Left lung (tissue), 10 donors: ENCODE measurements around the gene TMEM107. TPM values are rescaled to one million over a fixed set of nuclear protein-coding genes. Genes with fewer than 3 reads are reported as not detected.
A peak's percentile ranks its signal among the peaks of the same experiment; 100 is the strongest.

Experiments used
- ATAC-seq: fragments of 200-7000 bp; cut with Tn5 transposase; one replicate; pipeline ENCODE4 v1.9.1; 2020; ENCODE audit warnings: moderate library complexity
- DNase-seq, 4 donors: peaks; one replicate each; pipeline ENCODE4 v3.0.0-alpha.2; 2013 to 2020
- H3K27ac ChIP-seq, 2 donors: fragments of 200-600 bp; sonication (generic) in 1 of 2; one replicate each; pipeline versions ENCODE4 v1.5.0 to v1.8.0; 2020 to 2021
- H3K27me3 ChIP-seq, 2 donors: fragments of 200-600 bp; sonication (generic) in 1 of 2; one replicate each; pipeline versions ENCODE4 v1.5.0 to v1.8.0; 2020 to 2021
- H3K36me3 ChIP-seq, 2 donors: fragments of 200-600 bp; sonication (generic) in 1 of 2; one replicate each; pipeline versions ENCODE4 v1.5.0 to v1.8.0; 2020 to 2021
- H3K4me1 ChIP-seq, 2 donors: fragments of 200-600 bp; one replicate each; pipeline ENCODE4 v1.8.0; 2021
- H3K4me3 ChIP-seq, 2 donors: fragments of 200-600 bp; sonication (generic) in 1 of 2; one replicate each; pipeline versions ENCODE4 v1.5.0 to v1.8.0; 2020 to 2021; ENCODE audit warnings: mild to moderate bottlenecking in 1 of 2
- H3K9me3 ChIP-seq, 2 donors: fragments of 200-600 bp; sonication (generic) in 1 of 2; one replicate each; pipeline versions ENCODE4 v1.5.0 to v1.8.0; 2020 to 2021
- CTCF ChIP-seq, 2 donors: fragments of 200-600 bp; sonication (generic) in 1 of 2; IDR thresholded peaks; one replicate each; pipeline versions ENCODE4 v1.5.0 to v1.8.0; 2021; ENCODE audit warnings: antibody characterized with exemption in 2 of 2
- intact Hi-C, 2 donors: fragments of 100-400 bp; cut with DNase I; formaldehyde crosslinking; loops; one replicate each; pipeline versions ENCODE4 v1.11.2 to v1.14.2; 2022
- polyA plus RNA-seq, 6 donors: library from polyadenylated mRNA; unstranded; fragments of 120-200 nt; gene quantifications; one replicate each; pipeline ENCODE4 v1.2.1, GENCODE V29; 2013; ENCODE audit not compliant: insufficient read length in 6 of 6
- total RNA-seq, 2 donors: library from RNA; stranded (reverse); fragmentation: NEBNext Ultra II Directional; extraction: Animal tissue kit (Norgen Biotek cat#: 25700); gene quantifications; one replicate each; pipeline ENCODE4 v1.2.1, GENCODE V29; 2021
- donor health status: DM: no; HTN: yes; CAD: no.
- donor health status: DM: no; HTN: no; CAD: no.

Gene TMEM107
- total and polyA plus RNA-seq, 8 donors, result 15.0 to 21.0 (median 18.5) TPM

DNA sequence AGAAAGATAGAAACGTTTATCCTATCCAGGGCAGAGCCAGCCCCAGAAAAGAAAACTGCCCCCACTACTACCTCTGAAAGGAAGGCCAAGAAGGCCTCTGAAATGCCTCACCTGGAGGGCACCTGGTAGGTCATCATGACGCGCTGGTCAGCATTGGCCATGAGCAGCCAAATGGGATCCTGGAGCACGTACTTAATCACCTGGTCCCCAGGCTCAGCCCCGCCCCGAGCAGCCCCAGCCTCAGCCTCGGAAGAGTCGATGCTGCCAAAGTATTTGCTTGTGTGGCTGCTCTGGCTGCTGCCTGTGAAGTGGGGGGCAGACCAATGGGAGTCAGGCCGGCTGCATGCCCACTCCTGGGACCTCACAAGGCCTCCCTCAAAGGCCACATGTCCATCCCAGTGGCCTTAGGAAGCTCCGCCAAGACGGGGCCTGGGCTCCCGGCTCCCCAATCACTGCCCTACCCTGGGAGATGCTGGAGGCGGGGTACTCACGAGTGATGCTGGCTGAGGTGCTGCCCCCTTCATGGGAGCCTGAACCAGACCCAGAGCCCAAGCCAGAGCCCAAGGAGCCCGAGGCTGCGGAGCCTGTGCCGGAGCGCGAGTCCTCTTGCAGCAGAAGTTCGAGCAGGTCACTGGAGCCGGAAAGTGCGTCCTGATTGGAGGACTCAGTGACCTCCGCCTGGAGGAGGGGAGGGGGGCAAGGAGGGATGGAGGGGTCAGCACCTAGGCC is 33.9 kb downstream of the TMEM107 start:
- Histone ChIP-seq H3K4me3 (no peak overlapping the region), H3K36me3 (peaks cover 14 to 82% of the 10 kb centered on the region in 2 donors), H3K27me3 (no peaks in the 10 kb centered on the region), H3K4me1 (peaks cover 6 to 29% of the 10 kb centered on the region in 2 donors), H3K27ac (no peak overlapping the region), H3K9me3 (no peaks in the 10 kb centered on the region)
- TF ChIP-seq CTCF (IDR thresholded peaks at IDR 0.05), result no peak
- ATAC-seq (no peak), DNase-seq (peak in 2 of 4 donors; percentile 10 to 61)
- intact Hi-C loops, result no loop called here

DNA sequence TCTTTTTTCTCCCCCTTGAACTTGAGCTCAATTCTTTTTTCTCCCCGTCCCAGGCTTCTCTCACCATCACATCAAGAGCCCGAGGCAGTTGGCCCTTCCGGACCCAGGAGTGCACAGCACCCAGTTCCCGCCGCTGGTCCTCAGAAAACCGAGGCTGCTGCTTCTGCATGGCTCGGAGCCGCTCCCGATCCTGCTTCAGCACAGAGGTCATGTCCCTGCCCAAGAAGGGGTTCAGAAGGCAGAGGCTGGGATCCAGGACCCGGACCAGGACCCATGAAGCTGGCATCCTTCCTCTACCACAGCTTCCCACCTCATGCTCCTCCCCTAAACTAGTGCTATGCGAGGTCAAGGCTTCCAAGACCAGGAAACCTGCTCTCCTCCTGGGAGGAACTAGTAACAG is 34.4 kb downstream of the TMEM107 start:
- H3K27me3 ChIP-seq, result no peaks in the 10 kb centered on the region
- H3K4me3 ChIP-seq, result no peak overlapping the region
- H3K9me3 ChIP-seq, result no peaks in the 10 kb centered on the region
- ATAC-seq (no peak), DNase-seq (peak in 1 of 4 donors; percentile 41)
- no peak for TF ChIP-seq CTCF (IDR thresholded peaks at IDR 0.05)
- intact Hi-C loops, result no loop called here
- peaks cover 14 to 76% of the 10 kb centered on the region in 2 donors for H3K36me3 ChIP-seq
- peaks cover 6 to 29% of the 10 kb centered on the region in 2 donors for H3K4me1 ChIP-seq
- no peak overlapping the region for H3K27ac ChIP-seq

GRCh38 chr17:8141045-8141444 is 35.1 kb downstream of the TMEM107 start:
- DNase-seq (peak in 1 of 4 donors; percentile 53), ATAC-seq (no peak)
- intact Hi-C loops, result no loop called here
- no peaks in the 10 kb centered on the region for H3K27me3 ChIP-seq
- no peak overlapping the region for H3K4me3 ChIP-seq
- H3K4me1 ChIP-seq, result peaks cover 6 to 29% of the 10 kb centered on the region in 2 donors
- H3K27ac ChIP-seq, result no peak overlapping the region
- no peaks in the 10 kb centered on the region for H3K9me3 ChIP-seq
- H3K36me3 ChIP-seq, result peaks cover 10 to 69% of the 10 kb centered on the region in 2 donors
- TF ChIP-seq CTCF (IDR thresholded peaks at IDR 0.05), result no peak

- H3K36me3 ChIP-seq, result peaks cover 6 to 62% of the 10 kb centered on the region in 2 donors
- DNase-seq, result peak in 2 of 4 donors; percentile 40 to 48
- H3K27ac ChIP-seq, result peak overlapping the region; percentile 70 to 88
- no peak for TF ChIP-seq CTCF (IDR thresholded peaks at IDR 0.05)
- H3K9me3 ChIP-seq, result no peaks in the 10 kb centered on the region
- ATAC-seq, result no peak
- H3K4me1 ChIP-seq, result peaks cover 6 to 29% of the 10 kb centered on the region in 2 donors
- intact Hi-C loops, result no loop called here
- H3K4me3 ChIP-seq, result no peak overlapping the region
- H3K27me3 ChIP-seq, result no peaks in the 10 kb centered on the region
These were observed 35.8 kb downstream of the TMEM107 start for GRCh38 chr17:8140065-8141029.
